BLaER1 (cell line): ENCODE results near the gene EPHA6.
"Not testable (repeated sequence)": the region's sequence is repeated elsewhere in the genome, so short reads cannot be mapped to it uniquely, and the experiment has no call there.

Source experiments
- H3K27ac ChIP-seq: shearing (Covaris generic); formaldehyde crosslinking; 2 replicates; pipeline ENCODE4 v1.8.1; 2022
- H3K27me3 ChIP-seq: shearing (Covaris generic); formaldehyde crosslinking; 2 replicates; pipeline ENCODE4 v1.8.1; 2022
- H3K36me3 ChIP-seq: shearing (Covaris generic); formaldehyde crosslinking; 2 replicates; pipeline ENCODE4 v1.8.1; 2022
- H3K4me1 ChIP-seq: shearing (Covaris generic); formaldehyde crosslinking; 2 replicates; pipeline ENCODE4 v1.8.1; 2022
- H3K4me2 ChIP-seq: shearing (Covaris generic); formaldehyde crosslinking; 2 replicates; pipeline ENCODE4 v1.8.1; 2022
- H3K4me3 ChIP-seq: shearing (Covaris generic); formaldehyde crosslinking; 2 replicates; pipeline ENCODE4 v1.8.1; 2022
- H3K9ac ChIP-seq: shearing (Covaris generic); formaldehyde crosslinking; 2 replicates; pipeline ENCODE4 v1.8.1; 2022
- H3K9me3 ChIP-seq: shearing (Covaris generic); formaldehyde crosslinking; 2 replicates; pipeline ENCODE4 v1.8.1; 2022
- H4K20me1 ChIP-seq: shearing (Covaris generic); formaldehyde crosslinking; 2 replicates; pipeline ENCODE4 v1.8.1; 2022
- Cebpa-rat ChIP-seq: shearing (Covaris generic); IDR thresholded peaks from 2 replicates; pipeline ENCODE4 v1.8.1; 2022

EPHA6 gene

GRCh38 chr3:97009427-97010019, 195.1 kb downstream of the EPHA6 start:
- Histone ChIP-seq H3K4me3 (no peak overlapping the region), H3K4me1 (peaks cover 6% of the 10 kb centered on the region; the same call in 1 of the 2 replicates), H3K4me2 (no peak overlapping the region), H3K9ac (no peak overlapping the region), H3K27ac (no peak overlapping the region), H3K9me3 (no peaks in the 10 kb centered on the region), H3K27me3 (no peaks in the 10 kb centered on the region), H4K20me1 (no peaks in the 10 kb centered on the region), H3K36me3 (no peaks in the 10 kb centered on the region)
- no peak for TF ChIP-seq Cebpa-rat

DNA sequence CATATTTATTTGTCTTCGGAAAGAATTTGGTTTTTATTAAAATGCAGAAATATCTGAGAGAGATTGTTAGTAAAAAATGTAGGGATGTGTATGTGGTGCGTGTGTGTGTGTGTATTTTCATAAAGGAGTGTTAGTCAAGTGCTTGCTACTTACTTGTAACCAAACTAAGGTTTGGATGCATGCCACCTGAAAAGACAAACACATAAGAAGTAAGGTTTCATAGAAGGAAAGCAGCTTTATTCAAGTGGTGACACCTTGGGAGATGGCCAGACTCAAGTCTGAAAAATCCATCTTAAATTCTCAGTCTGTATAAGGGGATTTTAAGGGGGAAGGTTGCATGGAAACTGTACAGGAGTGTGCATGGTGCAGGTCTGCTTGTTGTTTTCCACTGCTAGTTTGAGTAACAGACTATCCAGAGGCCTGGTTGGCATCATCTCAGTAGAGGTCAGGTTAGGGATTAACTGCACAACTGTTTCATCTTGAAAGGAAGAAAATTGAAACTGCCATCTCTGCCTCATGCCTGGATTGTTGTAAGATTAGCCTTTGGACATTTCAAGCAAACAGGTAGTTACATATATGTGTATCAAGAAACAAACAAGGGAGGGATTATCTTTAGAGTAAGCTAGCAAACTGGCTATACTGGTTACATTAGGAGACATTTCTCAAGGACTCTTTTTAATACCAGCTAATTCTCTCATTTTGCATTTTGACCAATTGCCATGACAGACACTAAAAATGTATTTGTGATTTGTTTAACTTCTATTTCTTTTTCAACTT, 196.7 kb downstream of the EPHA6 start:
- Histone ChIP-seq H3K9ac (no peak overlapping the region), H3K4me2 (no peak overlapping the region), H3K9me3 (no peaks in the 10 kb centered on the region), H3K27me3 (no peaks in the 10 kb centered on the region), H4K20me1 (no peaks in the 10 kb centered on the region), H3K36me3 (no peaks in the 10 kb centered on the region), H3K4me3 (no peak overlapping the region), H3K4me1 (peaks cover 6% of the 10 kb centered on the region; the same call in 1 of the 2 replicates), H3K27ac (no peak overlapping the region)
- TF ChIP-seq Cebpa-rat, result no peak

DNA sequence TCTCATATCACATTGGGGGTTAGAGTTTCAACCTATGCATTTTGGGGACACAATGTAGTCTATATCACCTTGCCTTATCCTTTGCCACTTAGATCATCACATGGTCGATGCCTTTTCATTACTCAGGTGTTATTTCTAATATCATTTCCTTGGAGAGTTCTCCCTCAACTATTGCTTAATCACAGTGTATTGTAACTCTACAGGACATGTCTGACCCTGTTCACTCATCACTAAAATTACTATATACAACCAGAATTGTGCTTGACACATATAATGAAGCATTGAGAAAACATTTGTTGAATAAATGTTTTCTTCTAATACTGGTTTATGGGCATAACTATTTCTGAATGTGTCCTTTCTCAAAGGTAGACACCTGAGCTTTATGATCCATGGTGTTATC, 207.4 kb downstream of the EPHA6 start:
- H3K4me1 ChIP-seq, result no peaks in the 10 kb centered on the region
- no peak overlapping the region for H3K4me3 ChIP-seq
- TF ChIP-seq Cebpa-rat, result no peak
- H3K9me3 ChIP-seq, result peaks cover 9% of the 10 kb centered on the region
- no peak overlapping the region for H3K9ac ChIP-seq
- H3K27me3 ChIP-seq, result no peaks in the 10 kb centered on the region
- H3K27ac ChIP-seq, result no peak overlapping the region
- H3K4me2 ChIP-seq, result no peak overlapping the region
- no peaks in the 10 kb centered on the region for H3K36me3 ChIP-seq
- H4K20me1 ChIP-seq, result no peaks in the 10 kb centered on the region

GRCh38 chr3:97025612-97026011, 211.2 kb downstream of the EPHA6 start:
- not testable (repeated sequence) for H3K4me3 ChIP-seq, H3K9ac ChIP-seq, H3K36me3 ChIP-seq, H4K20me1 ChIP-seq, H3K27me3 ChIP-seq, H3K27ac ChIP-seq, H3K4me2 ChIP-seq, H3K9me3 ChIP-seq
- H3K4me1 ChIP-seq, result peaks cover 12% of the 10 kb centered on the region

DNA sequence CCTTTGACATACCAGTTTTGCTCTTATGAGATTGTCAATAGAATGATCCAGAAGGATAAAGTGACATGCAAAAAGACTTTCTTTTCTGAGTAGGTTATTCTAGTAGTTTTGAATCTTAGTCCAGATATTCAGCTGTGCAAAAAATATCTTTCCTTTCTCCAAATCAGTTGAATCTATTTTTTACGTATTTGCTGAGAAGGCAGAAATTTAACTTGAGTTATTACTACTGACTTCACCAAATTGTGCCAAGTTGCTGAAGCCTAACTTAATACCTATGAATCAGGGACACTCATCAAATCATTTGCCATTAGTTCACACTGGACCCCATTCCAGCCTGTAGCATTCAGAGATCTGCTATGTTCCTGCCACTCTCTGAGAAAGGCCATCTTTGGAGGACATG, 215.6 kb downstream of the EPHA6 start:
- Histone ChIP-seq H3K9me3 (peaks cover 9% of the 10 kb centered on the region), H3K4me2 (no peak overlapping the region), H3K4me1 (peaks cover 12% of the 10 kb centered on the region), H3K27ac (no peak overlapping the region), H4K20me1 (no peaks in the 10 kb centered on the region), H3K27me3 (no peaks in the 10 kb centered on the region), H3K36me3 (no peaks in the 10 kb centered on the region), H3K4me3 (no peak overlapping the region), H3K9ac (no peak overlapping the region)
- TF ChIP-seq Cebpa-rat, result no peak

DNA sequence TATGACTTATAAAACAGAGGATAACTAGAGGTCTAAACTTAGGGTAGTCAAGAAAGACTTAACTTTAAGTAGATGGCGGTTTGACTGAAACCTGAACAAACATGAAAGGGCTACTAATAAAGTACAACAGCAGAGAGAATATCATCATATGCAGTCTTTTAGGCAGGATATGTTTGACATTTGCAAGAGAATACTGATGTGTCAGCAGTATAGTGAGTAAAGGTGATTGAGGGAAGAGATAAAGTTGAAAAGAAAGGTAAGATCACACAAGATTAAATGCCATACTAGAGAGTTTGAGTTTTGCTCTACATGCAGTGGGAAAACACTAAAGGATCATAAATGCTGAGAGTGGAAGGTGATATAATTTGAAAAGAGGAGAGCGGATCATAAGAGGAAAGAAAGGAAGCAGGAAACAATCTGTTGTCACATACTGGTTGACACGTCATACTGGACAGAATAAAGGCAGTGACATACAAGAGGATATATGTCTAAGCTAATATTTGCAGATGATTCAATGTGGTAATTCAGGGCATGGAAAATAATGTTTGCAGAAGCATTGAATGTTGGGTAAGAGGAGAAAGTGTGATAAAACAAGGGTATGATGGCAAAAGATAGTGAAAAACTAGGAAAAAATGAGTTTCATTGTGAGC, 223.0 kb downstream of the EPHA6 start:
- H3K27ac ChIP-seq, result no peak overlapping the region
- no peaks in the 10 kb centered on the region for H3K27me3 ChIP-seq
- no peaks in the 10 kb centered on the region for H3K9me3 ChIP-seq
- H3K36me3 ChIP-seq, result no peaks in the 10 kb centered on the region
- TF ChIP-seq Cebpa-rat, result no peak
- H3K4me2 ChIP-seq, result no peak overlapping the region
- H4K20me1 ChIP-seq, result no peaks in the 10 kb centered on the region
- H3K4me1 ChIP-seq, result no peaks in the 10 kb centered on the region
- H3K4me3 ChIP-seq, result no peak overlapping the region
- no peak overlapping the region for H3K9ac ChIP-seq

GRCh38 chr3:97043411-97043810, 229.0 kb downstream of the EPHA6 start:
- no peak overlapping the region for H3K9ac ChIP-seq
- H3K27me3 ChIP-seq, result no peaks in the 10 kb centered on the region
- H4K20me1 ChIP-seq, result no peaks in the 10 kb centered on the region
- H3K4me2 ChIP-seq, result no peak overlapping the region
- no peak overlapping the region for H3K4me3 ChIP-seq
- H3K36me3 ChIP-seq, result no peaks in the 10 kb centered on the region
- no peak overlapping the region for H3K27ac ChIP-seq
- no peaks in the 10 kb centered on the region for H3K9me3 ChIP-seq
- no peaks in the 10 kb centered on the region for H3K4me1 ChIP-seq
- TF ChIP-seq Cebpa-rat, result no peak

GRCh38 chr3:97057365-97057764, 243.0 kb downstream of the EPHA6 start:
- Histone ChIP-seq H3K27ac (no peak overlapping the region), H3K4me2 (no peak overlapping the region), H3K27me3 (no peaks in the 10 kb centered on the region), H3K4me1 (no peaks in the 10 kb centered on the region), H4K20me1 (no peaks in the 10 kb centered on the region), H3K4me3 (no peak overlapping the region), H3K36me3 (no peaks in the 10 kb centered on the region), H3K9me3 (peaks cover 3% of the 10 kb centered on the region), H3K9ac (no peak overlapping the region)
- TF ChIP-seq Cebpa-rat, result no peak

- Histone ChIP-seq H3K9me3 (peaks cover 5% of the 10 kb centered on the region), H3K4me2 (no peak overlapping the region), H3K36me3 (no peaks in the 10 kb centered on the region), H3K9ac (no peak overlapping the region), H3K27ac (no peak overlapping the region), H4K20me1 (no peaks in the 10 kb centered on the region), H3K4me1 (no peaks in the 10 kb centered on the region), H3K27me3 (no peaks in the 10 kb centered on the region), H3K4me3 (no peak overlapping the region)
- TF ChIP-seq Cebpa-rat, result no peak
Measured at GRCh38 chr3:97059168-97059567, 244.8 kb downstream of the EPHA6 start.

DNA sequence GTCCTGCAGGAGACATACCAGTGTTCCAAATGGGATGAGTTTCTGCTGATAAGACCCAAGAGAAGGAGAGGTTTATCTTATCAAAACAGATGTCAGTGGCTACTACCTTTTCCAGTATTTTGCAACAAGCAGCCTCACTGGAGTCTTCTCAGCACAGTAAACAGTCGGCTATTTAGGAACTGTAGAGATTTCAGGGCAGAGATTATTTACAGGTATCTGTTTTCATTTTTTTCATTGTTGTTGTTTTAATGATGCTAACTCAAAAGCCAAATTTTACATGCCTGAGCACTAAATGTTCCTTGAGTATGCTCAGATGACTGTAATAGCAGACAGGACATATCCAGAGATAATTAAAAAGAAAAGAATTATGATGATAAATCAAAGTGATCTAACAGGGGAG, 252.1 kb downstream of the EPHA6 start:
- no peaks in the 10 kb centered on the region for H3K4me1 ChIP-seq
- no peak overlapping the region for H3K4me3 ChIP-seq
- no peaks in the 10 kb centered on the region for H4K20me1 ChIP-seq
- no peaks in the 10 kb centered on the region for H3K36me3 ChIP-seq
- H3K4me2 ChIP-seq, result no peak overlapping the region
- H3K9ac ChIP-seq, result no peak overlapping the region
- H3K27me3 ChIP-seq, result no peaks in the 10 kb centered on the region
- peaks cover 5% of the 10 kb centered on the region for H3K9me3 ChIP-seq
- TF ChIP-seq Cebpa-rat, result no peak
- no peak overlapping the region for H3K27ac ChIP-seq
